IPS-11a (cell line): Measurements from ENCODE around the gene WDR19.

Experiments
- H3K4me3 ChIP-seq: one replicate; pipeline ENCODE4 v1.5.1; 2013; ENCODE audit warnings: low read depth, low read length, control low read depth

The WDR19 gene

GRCh38 chr4:39295784-39296183 lies 113.5 kb downstream of the WDR19 start:
- no peak overlapping the region for H3K4me3 ChIP-seq

DNA sequence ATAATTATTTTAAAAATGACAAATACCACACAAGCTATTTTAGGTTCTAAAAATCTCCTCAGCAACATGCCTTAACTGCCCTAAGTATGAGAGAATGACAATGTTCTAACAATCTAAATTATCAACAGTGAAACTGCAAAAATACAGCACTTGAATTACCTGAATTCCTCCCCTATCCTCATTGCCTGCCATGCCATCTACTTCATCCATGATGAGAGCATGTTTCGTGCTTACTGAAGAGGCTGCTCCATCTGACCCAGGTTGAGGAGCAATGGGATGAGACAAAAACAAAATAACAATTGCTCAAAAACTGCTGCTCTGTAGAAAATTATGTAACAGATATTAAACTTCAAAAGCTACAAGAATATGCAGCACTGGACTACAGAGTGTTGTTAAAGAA lies 120.6 kb downstream of the WDR19 start:
- no peak overlapping the region for H3K4me3 ChIP-seq

- H3K4me3 ChIP-seq = no peak overlapping the region
Measured at GRCh38 chr4:39303871-39304270, 121.5 kb downstream of the WDR19 start.

GRCh38 chr4:39304651-39305050 lies 122.3 kb downstream of the WDR19 start:
- H3K4me3 ChIP-seq = no peak overlapping the region

DNA sequence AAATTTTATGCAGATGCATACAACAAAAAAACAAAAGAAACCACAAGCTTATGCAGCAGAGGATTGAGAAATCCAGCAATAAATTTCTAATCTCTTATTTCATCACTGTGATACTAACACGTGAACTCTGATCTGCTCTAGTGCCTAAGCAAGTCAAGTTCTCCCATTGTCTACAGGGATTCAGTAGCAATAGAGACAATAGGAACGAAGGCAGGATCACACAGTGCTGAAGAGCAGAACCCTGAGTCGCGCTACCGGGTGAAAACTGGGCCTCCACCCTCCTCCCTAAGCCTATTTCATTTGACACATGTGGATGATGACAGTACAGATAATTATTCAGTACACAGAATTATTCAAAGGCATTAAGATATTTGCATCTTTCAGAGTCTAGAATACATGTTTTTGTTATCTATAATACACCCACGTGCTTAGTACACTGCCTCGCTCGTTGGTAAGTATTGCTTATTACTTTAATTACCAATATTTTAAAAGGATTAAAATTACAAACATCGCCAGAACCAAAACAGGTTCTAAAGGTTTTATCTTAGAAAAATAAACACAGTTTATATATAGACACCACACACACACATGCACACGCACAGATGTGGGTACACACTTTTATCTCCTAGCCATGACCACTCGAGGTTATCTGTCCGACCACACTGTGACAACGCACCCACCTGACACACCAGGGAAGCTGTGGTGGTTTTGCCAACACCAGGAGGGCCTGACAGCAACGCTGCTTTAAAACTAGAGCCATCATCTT lies 123.8 kb downstream of the WDR19 start:
- no peak overlapping the region for H3K4me3 ChIP-seq

DNA sequence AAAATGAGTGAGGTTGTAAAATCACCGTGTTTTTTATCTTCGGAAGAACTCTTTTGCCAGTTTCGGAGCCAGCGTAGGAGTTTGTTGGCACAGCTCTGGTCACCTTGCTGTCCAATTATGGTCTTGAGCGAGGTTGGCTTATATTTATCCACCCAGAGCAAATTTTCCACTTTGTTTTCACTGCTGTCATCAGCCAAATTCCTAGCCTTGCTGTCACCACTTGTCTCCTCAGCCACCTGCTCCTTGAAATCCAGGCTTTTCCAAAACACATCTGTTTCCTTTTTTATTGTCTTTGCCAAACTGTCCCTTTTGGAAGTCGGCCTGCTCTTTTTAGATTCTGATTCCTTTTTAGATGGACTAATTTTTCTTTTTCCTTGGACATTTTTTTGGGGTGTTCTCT lies 126.3 kb downstream of the WDR19 start:
- no peak overlapping the region for H3K4me3 ChIP-seq

DNA sequence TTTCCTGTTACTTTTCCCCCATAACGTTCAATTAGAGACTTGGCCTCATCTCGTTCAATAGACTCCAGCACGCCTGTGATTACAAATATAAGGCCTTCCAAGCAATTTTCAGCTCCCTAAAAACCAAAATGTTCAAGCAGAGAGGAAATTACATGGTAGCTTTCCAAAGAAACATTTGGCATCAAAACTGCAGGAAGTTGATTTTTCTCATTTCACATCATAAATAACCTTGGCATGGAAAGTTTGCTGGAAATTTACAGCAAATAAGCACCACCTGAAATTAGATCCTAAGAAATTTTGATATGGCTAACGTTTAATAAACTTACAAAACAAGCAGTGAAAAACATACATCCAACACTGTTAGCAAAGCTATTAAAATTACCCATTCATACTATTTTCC lies 130.5 kb downstream of the WDR19 start:
- no peak overlapping the region for H3K4me3 ChIP-seq

GRCh38 chr4:39319676-39320075 lies 137.3 kb downstream of the WDR19 start:
- no peak overlapping the region for H3K4me3 ChIP-seq

GRCh38 chr4:39320381-39321115 lies 138.2 kb downstream of the WDR19 start:
- no peak overlapping the region for H3K4me3 ChIP-seq

- H3K4me3 ChIP-seq = no peak overlapping the region
Measured at GRCh38 chr4:39323821-39324220, 141.5 kb downstream of the WDR19 start.

DNA sequence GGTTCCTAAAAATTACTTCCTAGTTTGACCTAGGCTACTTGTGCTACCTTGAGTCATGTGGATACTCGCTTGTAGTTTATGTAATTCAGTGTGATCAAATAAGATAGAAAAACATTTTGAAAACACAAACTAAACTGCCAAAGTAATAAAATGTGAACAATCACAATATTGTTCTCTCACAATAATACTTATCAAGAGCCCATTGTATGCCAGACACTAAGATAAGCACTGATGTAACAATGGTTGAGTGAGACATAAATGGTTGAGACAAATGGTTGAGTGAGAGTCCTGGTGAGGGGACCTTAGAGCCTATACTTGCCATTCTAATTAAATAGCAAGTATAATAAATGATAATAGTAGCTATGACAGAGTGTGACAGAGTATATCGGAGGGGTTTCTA lies 142.1 kb downstream of the WDR19 start:
- H3K4me3 ChIP-seq = no peak overlapping the region

GRCh38 chr4:39324897-39325613 lies 142.7 kb downstream of the WDR19 start:
- H3K4me3 ChIP-seq = no peak overlapping the region

GRCh38 chr4:39326468-39326977 lies 144.2 kb downstream of the WDR19 start:
- no peak overlapping the region for H3K4me3 ChIP-seq

GRCh38 chr4:39330353-39330752 lies 148.0 kb downstream of the WDR19 start:
- H3K4me3 ChIP-seq = no peak overlapping the region

DNA sequence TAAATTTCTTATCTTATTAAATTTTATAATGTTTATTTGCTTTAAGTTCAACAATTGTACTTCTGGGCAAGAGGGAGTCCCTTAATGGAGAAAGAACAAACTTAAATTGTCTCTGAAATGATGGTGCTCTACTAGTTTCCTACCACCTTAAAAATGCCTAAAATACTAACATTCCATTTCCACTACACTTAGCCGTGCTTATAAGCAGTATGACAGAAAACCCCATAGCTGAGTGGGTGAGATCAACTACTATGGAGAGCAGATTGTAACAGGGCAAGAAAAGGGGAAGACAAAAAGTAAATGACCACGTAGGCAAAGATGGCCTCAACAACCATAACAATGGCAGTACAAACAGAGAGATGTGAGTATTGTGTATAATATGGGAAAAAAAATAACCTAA lies 148.9 kb downstream of the WDR19 start:
- no peak overlapping the region for H3K4me3 ChIP-seq
